ENCODE results near the gene RAB40C. TPM values are rescaled to one million over a fixed set of nuclear protein-coding genes. Genes with fewer than 3 reads are reported as not detected.

The RAB40C gene
- total RNA-seq, 1 experiment from 2014 or later = 9.3 TPM

- in situ Hi-C loops (cut with HindIII; ENCODE audit: low pct_unique_long_range_greater_than_20kb, low sequenced_read_pairs) = no loop called here
- DNase-seq (ENCODE audit: low read depth, low spot score) = no peak
Observed at GRCh38 chr16:557463-558297, 32.2 kb upstream of the RAB40C start.

GRCh38 chr16:558298-559020, 31.4 kb upstream of the RAB40C start:
- in situ Hi-C loops (cut with HindIII; ENCODE audit: low pct_unique_long_range_greater_than_20kb, low sequenced_read_pairs) = no loop called here
- no peak for DNase-seq (ENCODE audit: low read depth, low spot score)

GRCh38 chr16:559021-559380, 30.9 kb upstream of the RAB40C start:
- no peak for DNase-seq (ENCODE audit: low read depth, low spot score)
- in situ Hi-C loops (cut with HindIII; ENCODE audit: low pct_unique_long_range_greater_than_20kb, low sequenced_read_pairs) = no loop called here

GRCh38 chr16:559411-560203, 30.3 kb upstream of the RAB40C start:
- DNase-seq (ENCODE audit: low read depth, low spot score) = no peak
- in situ Hi-C loops (cut with HindIII; ENCODE audit: low pct_unique_long_range_greater_than_20kb, low sequenced_read_pairs) = no loop called here

- in situ Hi-C loops (cut with HindIII; ENCODE audit: low pct_unique_long_range_greater_than_20kb, low sequenced_read_pairs) = no loop called here
- no peak for DNase-seq (ENCODE audit: low read depth, low spot score)
Observed at GRCh38 chr16:560204-560700, 29.6 kb upstream of the RAB40C start, which contains the start of gene PRR35. PRR35 (plus strand) TSS chr16:560394; CDS start chr16:563295, 2,901 bp downstream.

- DNase-seq (ENCODE audit: low read depth, low spot score) = no peak
- in situ Hi-C loops (cut with HindIII; ENCODE audit: low pct_unique_long_range_greater_than_20kb, low sequenced_read_pairs) = no loop called here
Observed at GRCh38 chr16:560701-561412, 29.0 kb upstream of the RAB40C start.

- no peak for DNase-seq (ENCODE audit: low read depth, low spot score)
- in situ Hi-C loops (cut with HindIII; ENCODE audit: low pct_unique_long_range_greater_than_20kb, low sequenced_read_pairs) = no loop called here
Observed at GRCh38 chr16:561413-561794, 28.5 kb upstream of the RAB40C start.

- no peak for DNase-seq (ENCODE audit: low read depth, low spot score)
- in situ Hi-C loops (cut with HindIII; ENCODE audit: low pct_unique_long_range_greater_than_20kb, low sequenced_read_pairs) = no loop called here
Observed at GRCh38 chr16:561957-562938, 27.6 kb upstream of the RAB40C start.

- in situ Hi-C loops (cut with HindIII; ENCODE audit: low pct_unique_long_range_greater_than_20kb, low sequenced_read_pairs) = no loop called here
Observed at GRCh38 chr16:563072-563644, 26.7 kb upstream of the RAB40C start.

GRCh38 chr16:564690-565418, 25.0 kb upstream of the RAB40C start:
- no peak for DNase-seq (ENCODE audit: low read depth, low spot score)

More at GRCh38 chr16:563072-563644, 26.7 kb upstream of the RAB40C start:
- DNase-seq (ENCODE audit: low read depth, low spot score) = no peak

GRCh38 chr16:565419-566330, 24.2 kb upstream of the RAB40C start:
- in situ Hi-C loops (cut with HindIII; ENCODE audit: low pct_unique_long_range_greater_than_20kb, low sequenced_read_pairs) = no loop called here
- DNase-seq (ENCODE audit: low read depth, low spot score) = no peak

More at GRCh38 chr16:564690-565418, 25.0 kb upstream of the RAB40C start:
- in situ Hi-C loops (cut with HindIII; ENCODE audit: low pct_unique_long_range_greater_than_20kb, low sequenced_read_pairs) = no loop called here

GRCh38 chr16:566475-567372, 23.1 kb upstream of the RAB40C start, which contains the start of gene NHLRC4:
NHLRC4 (plus strand) TSS chr16:567005; CDS start chr16:568048, 1,043 bp downstream.
- peak; percentile 60 for DNase-seq (ENCODE audit: low read depth, low spot score)
- in situ Hi-C loops (cut with HindIII; ENCODE audit: low pct_unique_long_range_greater_than_20kb, low sequenced_read_pairs) = no loop called here

- in situ Hi-C loops (cut with HindIII; ENCODE audit: low pct_unique_long_range_greater_than_20kb, low sequenced_read_pairs) = no loop called here
- no peak for DNase-seq (ENCODE audit: low read depth, low spot score)
Observed at GRCh38 chr16:567373-568256, 22.3 kb upstream of the RAB40C start.

All from SK-MEL-5 (cell line).